Pancreas (tissue), 10 donors: ENCODE measurements around the gene AP4M1. TPM values are rescaled to one million over a fixed set of nuclear protein-coding genes. Genes with fewer than 3 reads are reported as not detected.

ENCODE experiments used
- ATAC-seq, 4 donors: fragments of 200-7000 bp; cut with Tn5 transposase; one replicate each; pipeline versions ENCODE4 v1.8.0 to v1.9.1; 2020; ENCODE audit warnings: mild to moderate bottlenecking in 4 of 4, moderate library complexity in 4 of 4
- DNase-seq, 6 donors: peaks; one replicate each; pipeline ENCODE4 v3.0.0-alpha.2; 2020
- FAIRE-seq: peaks from 2 replicates; lab custom pipeline; 2012; peaks lifted over from hg19 to GRCh38; lab: Jason Lieb, UNC
- H3K27ac ChIP-seq, 4 donors: fragments of 200-600 bp; sonication (generic); 1 replicate in 3 of 4; 2 replicates in 1 of 4; pipeline versions ENCODE4 v1.5.0 to v1.8.0; 2020
- H3K27me3 ChIP-seq, 4 donors: fragments of 200-600 bp; one replicate each; pipeline ENCODE4 v1.8.0; 2021
- H3K36me3 ChIP-seq, 3 donors: fragments of 200-600 bp; sonication (generic) in 1 of 3; one replicate each; pipeline versions ENCODE4 v1.5.0 to v1.8.0; 2020 to 2021
- H3K4me1 ChIP-seq, 3 donors: fragments of 200-600 bp; one replicate each; pipeline ENCODE4 v1.8.0; 2021
- H3K4me3 ChIP-seq, 4 donors: fragments of 200-600 bp; sonication (generic) in 2 of 4; one replicate each; pipeline versions ENCODE4 v1.5.0 to v1.8.0; 2020 to 2021
- H3K9me3 ChIP-seq, 4 donors: fragments of 200-600 bp; one replicate each; pipeline ENCODE4 v1.8.0; 2021
- WGBS, 2 donors: extraction: QIAGEN DNeasy Blood & Tissue Kit; methylation state at CpG; one replicate each; pipeline ENCODE4 v1.1.7; 2013; 5-methylcytosine and 5-hydroxymethylcytosine counted together
- intact Hi-C, 3 donors: fragments of 100-400 bp; cut with DNase I; formaldehyde crosslinking; loops; one replicate each; pipeline versions ENCODE4 v1.11.1 to v1.14.2; 2022
- polyA plus RNA-seq, 2 donors: library from polyadenylated mRNA; stranded (reverse); fragments of 200-250 nt; gene quantifications; one replicate each; pipeline ENCODE4 v1.2.3, GENCODE V29; 2013
- total RNA-seq, 6 donors: library from RNA; stranded (reverse); fragmentation: NEBNext Ultra II Directional in 4 of 6; extraction: Animal tissue kit (Norgen Biotek cat#: 25700) in 4 of 6; gene quantifications; one replicate each; pipeline versions ENCODE4 v1.2.1 to v1.2.4, GENCODE V29; 2021 to 2023
- TF ChIP-seq, protein P1 (sequence below), 4 donors: fragments of 200-600 bp; sonication (generic) in 3 of 4; IDR thresholded peaks; one replicate each; pipeline versions ENCODE4 v1.5.0 to v1.8.0; 2021; ENCODE audit warnings: antibody characterized with exemption in 4 of 4
- donor health status: healthy with polysubstance abuse.
- donor health status: DM: no; HTN: no; CAD: no; lungs with moderate emphysema.
- donor health status: DM: no; HTN: no; CAD: no.
- donor health status: control.
- donor health status: control.
- donor health status: Bipolar disorder and iron deficiency.
- donor health status: DM: yes; HTN: yes; CAD: no.
- donor health status: DM: no; HTN: no; CAD: no.
- donor health status: DM: no; HTN: no; CAD: no.
- donor health status: DM: yes; HTN: yes; CAD: no.

Gene AP4M1
- total and polyA plus RNA-seq, 8 donors: 8.6 to 25.4 (median 12.2) TPM

DNA sequence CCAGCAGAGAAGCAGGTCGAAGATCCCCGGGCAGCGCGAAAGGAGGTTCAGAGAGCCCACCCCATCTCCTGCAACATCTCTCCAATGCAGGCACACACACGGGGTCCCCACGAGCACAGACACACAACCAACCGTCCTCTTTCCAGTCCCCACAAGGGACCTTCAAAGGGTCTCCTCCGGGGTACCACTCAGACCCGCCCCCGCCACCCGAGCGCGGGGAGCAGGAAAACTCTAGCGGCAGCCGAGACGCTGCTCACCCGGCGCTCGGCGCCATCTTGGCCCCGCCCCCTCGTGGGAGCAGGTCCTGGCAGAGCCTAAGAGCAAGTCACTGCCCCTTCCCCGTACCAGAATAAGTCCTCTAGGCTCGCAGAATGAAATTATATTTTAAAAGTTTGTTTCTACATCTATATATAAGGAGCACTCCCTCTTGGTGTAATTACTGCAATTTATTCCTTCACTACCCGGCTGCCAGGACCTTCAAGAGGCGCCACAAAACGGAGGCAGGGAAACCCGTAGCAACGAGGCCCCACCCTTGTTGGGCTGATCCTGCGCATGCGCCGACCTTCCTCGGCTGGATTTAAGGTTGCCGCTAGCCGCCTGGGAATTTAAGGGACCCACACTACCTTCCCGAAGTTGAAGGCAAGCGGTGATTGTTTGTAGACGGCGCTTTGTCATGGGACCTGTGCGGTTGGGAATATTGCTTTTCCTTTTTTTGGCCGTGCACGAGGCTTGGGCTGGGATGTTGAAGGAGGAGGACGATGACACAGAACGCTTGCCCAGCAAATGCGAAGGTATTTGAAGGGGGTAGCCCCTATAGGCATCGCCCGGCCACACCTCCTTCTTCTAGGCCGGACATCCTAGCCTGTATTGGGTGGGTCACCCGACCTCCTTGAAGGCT is 17.9 kb downstream of the AP4M1 start, which contains the start of the genes CNPY4 and TAF6:
Gene CNPY4, plus strand, starts transcription at position 563 of the 898 bp plus-strand sequence. Its CDS starts 111 bp downstream, at position 674.
Gene TAF6, minus strand, starts transcription at position 287 of the 898 bp plus-strand sequence. CDS start 5,149 bp downstream, outside the sequence.
- Histone ChIP-seq H3K27me3 (no peaks in the 10 kb centered on the region), H3K36me3 (no peaks in the 10 kb centered on the region), H3K4me3 (peak within 1 kb of the TSS; percentile 64 to 91 (median 70)), H3K9me3 (no peaks in the 10 kb centered on the region), H3K4me1 (peaks cover 0 to 6% (median 0%) of the 10 kb centered on the region in 3 donors), H3K27ac (peak within 1 kb of the TSS; percentile 88 to 97 (median 94))
- 0 to 1% methylated on average over 49 of the region's 49 CpGs for WGBS, 2 donors
- DNase-seq: peak; percentile 93 to 99 (median 96)
- TF ChIP-seq, protein P1, sequence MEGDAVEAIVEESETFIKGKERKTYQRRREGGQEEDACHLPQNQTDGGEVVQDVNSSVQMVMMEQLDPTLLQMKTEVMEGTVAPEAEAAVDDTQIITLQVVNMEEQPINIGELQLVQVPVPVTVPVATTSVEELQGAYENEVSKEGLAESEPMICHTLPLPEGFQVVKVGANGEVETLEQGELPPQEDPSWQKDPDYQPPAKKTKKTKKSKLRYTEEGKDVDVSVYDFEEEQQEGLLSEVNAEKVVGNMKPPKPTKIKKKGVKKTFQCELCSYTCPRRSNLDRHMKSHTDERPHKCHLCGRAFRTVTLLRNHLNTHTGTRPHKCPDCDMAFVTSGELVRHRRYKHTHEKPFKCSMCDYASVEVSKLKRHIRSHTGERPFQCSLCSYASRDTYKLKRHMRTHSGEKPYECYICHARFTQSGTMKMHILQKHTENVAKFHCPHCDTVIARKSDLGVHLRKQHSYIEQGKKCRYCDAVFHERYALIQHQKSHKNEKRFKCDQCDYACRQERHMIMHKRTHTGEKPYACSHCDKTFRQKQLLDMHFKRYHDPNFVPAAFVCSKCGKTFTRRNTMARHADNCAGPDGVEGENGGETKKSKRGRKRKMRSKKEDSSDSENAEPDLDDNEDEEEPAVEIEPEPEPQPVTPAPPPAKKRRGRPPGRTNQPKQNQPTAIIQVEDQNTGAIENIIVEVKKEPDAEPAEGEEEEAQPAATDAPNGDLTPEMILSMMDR (IDR thresholded peaks at IDR 0.05): no peak
- FAIRE-seq: no peak
- intact Hi-C loops: no loop called here
- ATAC-seq: peak; percentile 95 to 97 (median 96)

DNA sequence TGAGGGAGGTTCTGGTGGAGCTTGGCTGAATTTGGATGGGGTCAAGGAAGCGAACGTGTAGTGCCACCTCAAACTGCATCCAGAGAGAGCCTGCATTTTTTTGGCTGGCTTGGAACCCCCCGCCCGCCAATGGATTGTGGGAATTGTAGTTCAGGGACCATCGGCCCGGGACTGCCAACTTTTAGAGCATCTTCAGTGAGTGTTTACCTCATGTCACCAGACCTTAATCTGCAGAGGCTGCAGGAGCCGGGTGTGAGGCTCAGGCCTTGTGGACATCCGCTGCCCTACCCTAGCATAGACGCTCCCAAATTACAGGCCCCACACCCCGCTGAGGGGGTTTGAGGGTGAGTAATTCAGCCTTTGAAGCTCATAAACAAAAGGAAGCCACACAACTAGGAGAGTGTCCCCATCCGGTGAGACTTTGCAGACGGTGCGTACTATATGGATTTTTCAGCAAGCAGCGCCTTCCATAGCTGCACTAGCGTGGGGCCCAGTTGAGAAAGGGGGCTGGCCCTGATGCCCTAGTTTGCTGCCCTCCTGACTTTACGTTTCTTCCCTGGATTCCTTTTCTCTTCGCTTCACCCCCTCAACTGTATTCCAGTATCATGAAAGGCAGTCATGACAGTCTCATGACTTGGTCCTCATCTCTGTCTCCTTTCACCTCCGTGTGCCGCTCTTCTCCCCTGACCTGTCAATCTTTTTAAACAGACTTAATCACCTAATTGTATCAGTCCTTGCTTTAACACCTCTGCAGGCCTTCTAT is 18.7 kb downstream of the AP4M1 start:
- peak overlapping the region in 2 of 4 donors; percentile 88 to 93 for H3K27ac ChIP-seq
- no peak for FAIRE-seq
- peak in 2 of 6 donors; percentile 50 to 56 for DNase-seq
- H3K27me3 ChIP-seq: no peaks in the 10 kb centered on the region
- ATAC-seq: peak; percentile 18 to 57 (median 44)
- H3K4me1 ChIP-seq: peaks cover 0 to 6% (median 0%) of the 10 kb centered on the region in 3 donors
- 38 to 39% methylated on average over 19 of the region's 19 CpGs for WGBS, 2 donors
- peak overlapping the region; percentile 2 to 75 (median 42) for H3K4me3 ChIP-seq
- TF ChIP-seq, protein P1 (IDR thresholded peaks at IDR 0.05): no peak
- intact Hi-C loops: no loop called here
- no peaks in the 10 kb centered on the region for H3K9me3 ChIP-seq
- H3K36me3 ChIP-seq: no peaks in the 10 kb centered on the region

DNA sequence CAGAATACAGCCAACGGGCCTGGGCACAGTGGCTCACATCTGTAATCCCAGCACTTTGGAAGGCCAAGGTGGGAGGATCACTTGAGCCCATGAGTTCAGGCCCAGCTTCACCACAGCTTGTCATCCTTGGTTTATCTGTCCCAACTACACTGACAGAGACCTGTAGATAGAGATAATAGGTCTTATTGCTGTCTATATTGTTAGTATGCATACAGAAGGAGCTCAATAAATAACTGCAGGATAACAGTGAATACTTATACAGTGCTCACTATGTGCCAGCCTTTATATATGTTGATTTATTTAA is 19.2 kb downstream of the AP4M1 start:
- Histone ChIP-seq H3K27ac (no peak overlapping the region), H3K36me3 (no peaks in the 10 kb centered on the region), H3K9me3 (no peaks in the 10 kb centered on the region), H3K27me3 (no peaks in the 10 kb centered on the region), H3K4me1 (peaks cover 0 to 8% (median 2%) of the 10 kb centered on the region in 3 donors), H3K4me3 (no peak overlapping the region)
- TF ChIP-seq, protein P1 (IDR thresholded peaks at IDR 0.05): no peak
- ATAC-seq (no peak), DNase-seq (no peak), FAIRE-seq (no peak)
- intact Hi-C loops: no loop called here
- WGBS, 2 donors: 51 to 53% methylated on average over 1 of the region's 1 CpG

DNA sequence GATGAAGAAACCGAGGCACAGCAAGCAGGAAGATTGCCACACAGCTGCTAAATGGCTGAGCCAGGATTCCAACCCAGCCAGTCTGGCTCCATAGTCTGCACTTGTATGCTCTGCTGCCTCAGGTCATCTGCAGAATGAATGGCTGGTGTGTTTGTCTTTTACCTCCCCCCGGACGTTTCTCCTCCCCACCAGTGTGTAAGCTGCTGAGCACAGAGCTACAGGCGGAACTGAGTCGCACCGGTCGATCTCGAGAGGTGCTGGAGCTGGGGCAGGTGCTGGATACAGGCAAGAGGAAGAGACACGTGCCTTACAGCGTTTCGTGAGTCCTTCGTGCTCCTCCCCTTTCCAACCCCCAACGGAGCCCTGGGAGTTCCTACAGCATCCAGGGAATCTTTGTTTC is 20.6 kb downstream of the AP4M1 start:
- Histone ChIP-seq H3K4me3 (no peak overlapping the region), H3K27ac (no peak overlapping the region), H3K36me3 (no peaks in the 10 kb centered on the region), H3K9me3 (no peaks in the 10 kb centered on the region), H3K4me1 (peaks cover 0 to 11% (median 8%) of the 10 kb centered on the region in 3 donors), H3K27me3 (no peaks in the 10 kb centered on the region)
- DNase-seq (no peak), ATAC-seq (no peak), FAIRE-seq (no peak)
- TF ChIP-seq, protein P1 (IDR thresholded peaks at IDR 0.05): no peak
- 54 to 57% methylated on average over 13 of the region's 13 CpGs for WGBS, 2 donors
- intact Hi-C loops: no loop called here
